Neuronal stem cell (in vitro differentiated cells): Measurements from ENCODE around the gene IGBP1.
"Not testable (repeated sequence)": the region's sequence is repeated elsewhere in the genome, so short reads cannot be mapped to it uniquely, and the experiment has no call there.

Experiments
- DNase-seq: peaks from one replicate; pipeline ENCODE4 v3.0.0-alpha.2; 2013; ENCODE audit warnings: low spot score
- H2AFZ ChIP-seq: one replicate; pipeline ENCODE4 v1.6.1; 2013; ENCODE audit warnings: mild to moderate bottlenecking, low read length, inconsistent platforms
- H2AK5ac ChIP-seq: 2 replicates; pipeline ENCODE4 v1.6.1; 2013; ENCODE audit warnings: low read depth, mild to moderate bottlenecking, inconsistent platforms, low read length, moderate library complexity, mixed read lengths
- H2BK120ac ChIP-seq: 2 replicates; pipeline ENCODE4 v1.6.1; 2013; ENCODE audit warnings: low read depth, mild to moderate bottlenecking, inconsistent platforms, low read length, moderate library complexity, mixed read lengths
- H2BK12ac ChIP-seq: one replicate; pipeline ENCODE4 v1.6.1; 2013; ENCODE audit warnings: low read length, inconsistent platforms
- H2BK15ac ChIP-seq: 2 replicates; pipeline ENCODE4 v1.6.1; 2013; ENCODE audit warnings: mild to moderate bottlenecking, low read length, inconsistent platforms, mixed read lengths
- H2BK5ac ChIP-seq: one replicate; pipeline ENCODE4 v1.6.1; 2013; ENCODE audit warnings: inconsistent platforms, mild to moderate bottlenecking, low read length, moderate library complexity
- H3K14ac ChIP-seq: one replicate; pipeline ENCODE4 v1.6.1; 2013; ENCODE audit warnings: low read length, inconsistent platforms
- H3K18ac ChIP-seq: 2 replicates; pipeline ENCODE4 v1.6.1; 2013; ENCODE audit warnings: low read length, inconsistent platforms
- H3K23ac ChIP-seq: 2 replicates; pipeline ENCODE4 v1.6.1; 2013; ENCODE audit warnings: low read depth, mild to moderate bottlenecking, mixed read lengths, low read length, inconsistent platforms; ENCODE audit not compliant: poor library complexity
- H3K27ac ChIP-seq: replicated peaks from 3 replicates; pipeline ENCODE4 v1.5.1; 2013; ENCODE audit warnings: low read length, inconsistent platforms
- H3K27me3 ChIP-seq, 3 experiments: 2 replicates each; pipeline ENCODE4 v1.6.1; 2013; ENCODE audit warnings: low read length in 3 of 3, mild to moderate bottlenecking in 2 of 3, inconsistent platforms in 1 of 3, low read depth in 1 of 3, mixed read lengths in 1 of 3, moderate library complexity in 1 of 3; ENCODE audit not compliant: control insufficient read depth in 3 of 3, insufficient read depth in 3 of 3
- H3K36me3 ChIP-seq, 2 donors: replicated peaks in 1 of 2; 2 replicates each; pipeline ENCODE4 v1.6.1; 2013; ENCODE audit warnings: low read length in 2 of 2; ENCODE audit not compliant: control insufficient read depth in 2 of 2, insufficient read depth in 2 of 2
- H3K4ac ChIP-seq: 2 replicates; pipeline ENCODE4 v1.6.1; 2013; ENCODE audit warnings: inconsistent platforms, mild to moderate bottlenecking, low read length, moderate library complexity
- H3K4me1 ChIP-seq, 2 donors: 1 replicate in 1 of 2; 2 replicates in 1 of 2; pipeline ENCODE4 v1.6.1; 2013; ENCODE audit warnings: low read length in 2 of 2, low read depth in 1 of 2; ENCODE audit not compliant: control insufficient read depth in 2 of 2, insufficient read depth in 1 of 2
- H3K4me2 ChIP-seq: one replicate; pipeline ENCODE4 v1.6.1; 2013; ENCODE audit warnings: mild to moderate bottlenecking, low read length, inconsistent platforms; ENCODE audit not compliant: insufficient read depth, poor library complexity, severe bottlenecking
- H3K4me3 ChIP-seq, 2 donors: 2 replicates each; pipeline ENCODE4 v1.5.1; 2013; ENCODE audit warnings: low read length in 2 of 2, mild to moderate bottlenecking in 2 of 2, inconsistent platforms in 1 of 2, moderate library complexity in 1 of 2
- H3K79me1 ChIP-seq: one replicate; pipeline ENCODE4 v1.6.1; 2013; ENCODE audit warnings: low read depth, mild to moderate bottlenecking, inconsistent platforms, low read length, moderate library complexity
- H3K9ac ChIP-seq: one replicate; pipeline ENCODE4 v1.6.1; 2013; ENCODE audit warnings: mild to moderate bottlenecking, low read depth, low read length, inconsistent platforms; ENCODE audit not compliant: poor library complexity
- H3K9me3 ChIP-seq, 2 donors: replicated peaks in 1 of 2; 2 replicates each; pipeline versions ENCODE3 to v1.6.1; 2013; ENCODE audit warnings: low read length in 2 of 2, mild to moderate bottlenecking in 2 of 2, inconsistent platforms in 1 of 2, low read depth in 1 of 2, mixed read lengths in 1 of 2, moderate library complexity in 1 of 2; ENCODE audit not compliant: control insufficient read depth in 2 of 2, insufficient read depth in 1 of 2
- H4K8ac ChIP-seq: one replicate; pipeline ENCODE4 v1.6.1; 2013; ENCODE audit warnings: low read depth, mild to moderate bottlenecking, inconsistent platforms, low read length, moderate library complexity
- H4K91ac ChIP-seq: one replicate; pipeline ENCODE4 v1.6.1; 2013; ENCODE audit warnings: low read length, low read depth, mild to moderate bottlenecking, inconsistent platforms; ENCODE audit not compliant: poor library complexity
- WGBS, 2 donors: extraction: QIAGEN DNeasy Blood & Tissue Kit; methylation state at CpG; one replicate each; pipeline ENCODE4 v1.1.7; 2013; ENCODE audit warnings: missing lambda C conversion rate in 2 of 2, mixed read lengths in 1 of 2; ENCODE audit not compliant: insufficient read length in 2 of 2, insufficient replicate concordance in 1 of 2; ENCODE audit errors: extremely low coverage in 2 of 2; 5-methylcytosine and 5-hydroxymethylcytosine counted together

The IGBP1 gene

GRCh38 chrX:70111436-70112026, 21.7 kb upstream of the IGBP1 start:
- H2BK15ac ChIP-seq, H3K4me2 ChIP-seq, H3K9ac ChIP-seq, H3K4me1 ChIP-seq, H3K9me3 ChIP-seq, H2BK120ac ChIP-seq, H2BK12ac ChIP-seq, H3K18ac ChIP-seq, H2AFZ ChIP-seq, DNase-seq, H2BK5ac ChIP-seq, H3K27ac ChIP-seq, H2AK5ac ChIP-seq, H3K79me1 ChIP-seq, H3K27me3 ChIP-seq, H4K8ac ChIP-seq, H3K14ac ChIP-seq, H3K4me3 ChIP-seq, H4K91ac ChIP-seq, H3K4ac ChIP-seq, H3K36me3 ChIP-seq, H3K23ac ChIP-seq: not testable (repeated sequence)
- WGBS, 2 donors, result 100% methylated on average over 1 of the region's 4 CpGs; no CpG with 5 or more reads in 1 of the 2 donors

DNA sequence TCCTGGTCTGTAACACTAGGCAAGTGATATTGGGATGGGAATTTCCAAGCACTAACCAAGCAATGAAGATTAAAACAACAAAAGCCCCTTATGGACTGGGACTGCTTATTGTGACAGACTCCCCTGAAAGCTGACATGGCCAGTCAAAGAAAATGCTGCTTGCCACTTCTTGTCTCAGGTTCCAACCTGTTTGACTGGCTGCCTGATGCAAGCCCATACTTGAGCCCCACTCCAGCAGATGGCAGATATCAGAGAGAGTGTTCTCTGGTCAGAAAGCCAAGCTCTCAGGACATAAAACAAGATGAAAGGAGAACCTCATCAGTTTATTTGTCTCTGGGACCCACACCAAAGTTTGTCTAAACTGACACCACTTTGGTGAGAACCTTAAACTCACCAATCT, 15.5 kb upstream of the IGBP1 start:
- no peak overlapping the region for H3K4me2 ChIP-seq
- no peak overlapping the region for H3K9ac ChIP-seq
- H3K14ac ChIP-seq, result no peak overlapping the region
- no peak for DNase-seq
- no peaks in the 10 kb centered on the region for H3K9me3 ChIP-seq
- H2BK5ac ChIP-seq, result no peak overlapping the region
- H2BK15ac ChIP-seq, result no peak overlapping the region
- H4K91ac ChIP-seq, result no peak overlapping the region
- no peak overlapping the region for H2AFZ ChIP-seq
- no peak overlapping the region for H2AK5ac ChIP-seq
- no peak overlapping the region for H3K18ac ChIP-seq
- H3K79me1 ChIP-seq, result no peaks in the 10 kb centered on the region
- no peak overlapping the region for H4K8ac ChIP-seq
- no peak overlapping the region for H3K4ac ChIP-seq
- no peaks in the 10 kb centered on the region for H3K27me3 ChIP-seq
- H2BK120ac ChIP-seq, result no peak overlapping the region
- H3K23ac ChIP-seq, result no peak overlapping the region
- H3K4me1 ChIP-seq, result no peaks in the 10 kb centered on the region
- no peak overlapping the region for H3K4me3 ChIP-seq
- no peak overlapping the region for H3K27ac ChIP-seq
- no peaks in the 10 kb centered on the region for H3K36me3 ChIP-seq
- H2BK12ac ChIP-seq, result no peak overlapping the region

GRCh38 chrX:70123014-70123413, 10.2 kb upstream of the IGBP1 start:
- not testable (repeated sequence) for H3K4me3 ChIP-seq, H3K27me3 ChIP-seq, H2BK12ac ChIP-seq, H3K14ac ChIP-seq, H2BK5ac ChIP-seq, H2AK5ac ChIP-seq, H3K9me3 ChIP-seq, DNase-seq, H3K27ac ChIP-seq, H2BK120ac ChIP-seq, H4K91ac ChIP-seq, H3K9ac ChIP-seq, H2BK15ac ChIP-seq, H3K4me2 ChIP-seq, H2AFZ ChIP-seq, H3K36me3 ChIP-seq, H4K8ac ChIP-seq, H3K4me1 ChIP-seq, H3K79me1 ChIP-seq, H3K4ac ChIP-seq, H3K23ac ChIP-seq, H3K18ac ChIP-seq
- WGBS, 2 donors, result no CpG with 5 or more reads among the region's 30 CpGs

GRCh38 chrX:70124678-70125077, 8.6 kb upstream of the IGBP1 start:
- Histone ChIP-seq H4K91ac (no peak overlapping the region), H4K8ac (no peak overlapping the region), H3K4me2 (no peak overlapping the region), H3K36me3 (no peaks in the 10 kb centered on the region), H3K9ac (no peak overlapping the region), H3K9me3 (no peaks in the 10 kb centered on the region), H3K23ac (no peak overlapping the region), H2BK5ac (no peak overlapping the region), H3K79me1 (no peaks in the 10 kb centered on the region), H3K18ac (no peak overlapping the region), H3K4ac (no peak overlapping the region), H3K4me3 (no peak overlapping the region), H3K14ac (no peak overlapping the region), H2BK12ac (no peak overlapping the region), H3K27ac (no peak overlapping the region), H2AK5ac (no peak overlapping the region), H3K27me3 (peaks cover 0 to under 1% (median 0%) of the 10 kb centered on the region in 3 experiments), H3K4me1 (no peaks in the 10 kb centered on the region), H2AFZ (no peak overlapping the region), H2BK15ac (no peak overlapping the region), H2BK120ac (no peak overlapping the region)
- 100% methylated on average over 1 of the region's 2 CpGs; no CpG with 5 or more reads in 1 of the 2 donors for WGBS, 2 donors
- no peak for DNase-seq
